Erythroblast (primary cell): Measurements from ENCODE around the gene EYA4.

Source experiments
- DNase-seq, 2 experiments: peaks; one replicate each; lab custom pipeline; 2025; lab: John Stamatoyannopoulos, UW
- GATA1 ChIP-seq: IDR thresholded peaks from 2 replicates; pipeline ENCODE4 v1.6.1; 2011; ENCODE audit warnings: low read depth, mild to moderate bottlenecking, control low read depth, low read length, moderate library complexity
- POLR2A ChIP-seq: IDR thresholded peaks from 2 replicates; pipeline ENCODE4 v1.6.1; 2011; ENCODE audit warnings: mild to moderate bottlenecking, low read length

The EYA4 gene

DNA sequence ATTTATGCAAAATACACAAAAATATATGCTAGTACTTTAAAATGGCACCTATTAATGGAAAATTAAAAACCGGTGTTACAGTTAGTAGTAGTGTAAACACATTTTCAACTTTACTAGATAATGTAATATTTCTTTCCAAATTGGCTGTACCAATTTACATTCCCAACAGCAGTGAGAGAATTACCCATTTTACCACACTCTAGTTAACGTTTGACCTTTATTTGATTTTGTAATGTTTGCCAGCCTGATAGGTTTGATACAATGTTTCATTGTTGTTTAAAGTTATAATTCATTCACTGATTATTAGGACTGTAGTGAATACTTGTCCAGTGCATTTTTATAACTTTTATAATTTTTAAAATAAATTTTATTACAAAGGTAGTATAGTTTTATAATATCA lies 182.1 kb downstream of the EYA4 start:
- TF ChIP-seq GATA1 = no peak
- no peak for TF ChIP-seq POLR2A
- DNase-seq = no peak

DNA sequence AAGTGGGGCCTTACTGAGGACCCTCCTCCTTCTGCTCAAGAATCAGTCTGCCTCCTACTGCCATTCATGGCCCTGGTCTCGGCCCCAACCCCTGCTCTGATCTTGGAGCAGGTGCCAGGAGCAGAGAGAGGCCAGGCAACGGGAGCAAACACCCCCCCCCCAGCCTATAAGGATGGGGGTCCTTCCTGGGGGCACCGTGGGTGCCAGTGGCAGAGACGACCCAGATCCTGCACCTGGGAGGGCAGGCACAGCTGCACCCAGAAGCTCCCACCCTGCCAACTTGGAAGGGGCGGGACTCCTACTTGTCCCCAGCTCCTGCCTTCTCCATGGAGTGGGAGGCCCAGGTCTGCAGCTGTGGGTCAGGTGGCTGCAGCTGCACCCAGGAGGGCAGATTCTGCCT lies 183.2 kb downstream of the EYA4 start:
- DNase-seq = no peak
- no peak for TF ChIP-seq POLR2A
- no peak for TF ChIP-seq GATA1

DNA sequence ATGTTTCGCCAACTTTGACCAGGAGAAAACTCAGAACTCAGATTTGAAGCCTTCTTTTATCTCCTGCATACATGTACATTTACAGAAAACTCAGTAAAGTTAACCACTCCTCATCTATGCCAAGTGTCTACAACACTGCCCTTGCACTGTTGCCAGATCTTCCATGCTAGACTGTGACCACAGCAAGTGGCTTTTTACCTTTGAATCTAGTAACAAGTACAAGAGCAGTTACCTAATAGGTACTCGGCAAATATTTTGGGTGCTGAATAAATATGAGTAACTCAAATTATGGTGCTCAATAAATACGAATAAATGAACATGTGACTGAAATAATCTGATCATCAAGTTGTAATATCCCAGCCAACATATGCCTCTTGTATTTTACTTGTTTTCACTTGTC lies 184.9 kb downstream of the EYA4 start:
- TF ChIP-seq POLR2A (no peak), GATA1 (no peak)
- no peak for DNase-seq

DNA sequence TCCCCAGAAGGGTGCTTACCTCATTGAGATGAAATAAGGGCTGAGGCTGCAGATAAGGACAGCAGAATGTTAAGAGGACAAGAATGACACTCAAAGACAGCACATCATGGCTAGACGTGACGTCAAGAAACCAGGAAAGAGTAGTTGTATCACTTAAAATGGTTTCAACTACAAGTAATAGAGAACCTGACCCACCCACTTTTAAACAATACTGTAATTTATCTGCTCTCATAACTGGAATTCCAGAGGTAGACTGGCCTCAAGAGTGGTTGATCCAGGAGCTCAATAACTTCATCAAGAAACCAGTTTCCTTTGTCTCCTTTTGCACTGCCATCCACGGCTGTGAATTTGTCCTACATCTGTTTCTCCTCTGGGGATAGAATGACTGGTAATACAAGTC lies 187.1 kb downstream of the EYA4 start:
- no peak for TF ChIP-seq GATA1
- DNase-seq = no peak

DNA sequence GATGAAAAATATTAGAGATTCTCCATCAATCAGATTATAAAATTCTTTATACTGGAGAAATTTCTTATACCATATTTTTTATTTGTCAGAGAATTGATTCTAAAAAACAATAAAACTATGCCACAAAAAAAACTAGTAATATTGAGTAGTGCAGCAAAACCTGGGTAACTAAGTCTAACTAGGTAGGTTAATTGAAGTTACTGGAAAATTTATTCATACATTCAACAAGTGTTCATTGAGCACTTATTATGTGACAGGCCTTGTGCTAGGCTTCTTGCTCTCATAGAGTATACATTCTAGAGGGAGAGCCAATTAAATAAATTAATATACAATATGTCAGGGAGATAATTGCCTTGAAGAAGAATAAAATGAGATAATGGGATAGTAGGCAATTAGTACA lies 189.4 kb downstream of the EYA4 start:
- TF ChIP-seq POLR2A (no peak), GATA1 (no peak)
- DNase-seq = no peak

DNA sequence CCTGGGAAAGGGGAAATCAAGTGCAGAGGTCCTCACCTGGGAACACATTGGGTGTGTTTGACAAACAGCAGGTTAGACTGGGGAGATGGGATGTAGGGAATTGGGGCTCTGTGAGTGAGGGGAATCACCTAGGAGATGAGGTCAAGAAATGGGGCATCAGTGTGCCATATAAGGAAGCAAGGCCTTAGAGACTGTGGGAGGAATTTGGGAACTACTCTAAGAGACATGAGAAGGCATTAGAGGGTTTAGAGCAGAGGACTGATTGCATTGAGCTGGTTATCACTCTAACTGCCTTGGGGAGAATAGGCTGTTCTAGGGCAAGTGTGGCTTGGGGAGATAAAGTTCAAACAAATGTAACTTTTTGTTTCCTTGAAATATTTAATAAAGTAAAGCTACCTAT lies 189.9 kb downstream of the EYA4 start:
- DNase-seq = no peak
- no peak for TF ChIP-seq POLR2A
- no peak for TF ChIP-seq GATA1

DNA sequence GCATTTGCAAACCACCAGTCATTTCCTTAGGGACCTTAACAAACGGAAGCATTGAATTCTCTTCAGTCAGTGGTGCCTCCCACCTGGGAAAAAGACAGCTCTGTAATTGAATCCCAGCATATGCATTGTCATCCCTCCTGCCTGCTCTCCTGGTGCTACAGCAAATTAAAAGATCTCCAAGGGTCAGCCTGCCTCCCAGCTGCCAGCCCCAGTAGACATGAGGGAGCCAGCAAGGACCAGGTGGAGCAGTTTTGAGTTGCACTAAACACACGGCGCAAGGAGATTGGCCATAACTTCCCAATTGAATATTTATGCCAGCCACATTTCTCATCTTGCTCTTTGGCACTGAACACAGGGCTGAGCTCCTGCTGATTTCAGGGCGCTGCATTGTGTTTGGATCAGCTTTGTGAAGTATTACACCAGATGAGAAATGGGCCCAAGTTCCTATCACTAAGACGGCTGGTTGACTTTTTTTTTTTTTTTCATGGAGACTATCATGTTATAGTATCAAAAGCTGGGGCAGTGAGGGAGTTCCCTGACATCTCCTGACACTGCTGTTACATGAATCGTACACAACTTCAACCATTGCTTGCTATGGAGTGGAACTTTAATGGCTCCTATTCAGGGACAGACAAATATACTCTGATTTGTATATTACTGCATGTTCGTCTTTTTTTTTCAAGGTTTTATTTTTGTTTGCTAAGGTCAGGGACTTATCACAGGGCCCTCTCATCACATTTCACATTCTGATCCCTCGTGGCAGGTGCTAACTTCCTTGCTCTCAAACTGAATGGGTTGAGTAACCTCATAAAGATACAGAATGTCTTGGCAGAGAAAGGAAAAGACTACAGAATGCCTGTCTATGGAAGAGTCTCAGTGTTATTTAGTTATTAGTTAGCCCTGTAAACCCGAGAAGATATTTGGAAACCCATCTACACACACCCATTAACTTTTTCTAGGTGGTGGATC lies 191.1 kb downstream of the EYA4 start:
- TF ChIP-seq GATA1 (no peak), POLR2A (no peak)
- DNase-seq = no peak

DNA sequence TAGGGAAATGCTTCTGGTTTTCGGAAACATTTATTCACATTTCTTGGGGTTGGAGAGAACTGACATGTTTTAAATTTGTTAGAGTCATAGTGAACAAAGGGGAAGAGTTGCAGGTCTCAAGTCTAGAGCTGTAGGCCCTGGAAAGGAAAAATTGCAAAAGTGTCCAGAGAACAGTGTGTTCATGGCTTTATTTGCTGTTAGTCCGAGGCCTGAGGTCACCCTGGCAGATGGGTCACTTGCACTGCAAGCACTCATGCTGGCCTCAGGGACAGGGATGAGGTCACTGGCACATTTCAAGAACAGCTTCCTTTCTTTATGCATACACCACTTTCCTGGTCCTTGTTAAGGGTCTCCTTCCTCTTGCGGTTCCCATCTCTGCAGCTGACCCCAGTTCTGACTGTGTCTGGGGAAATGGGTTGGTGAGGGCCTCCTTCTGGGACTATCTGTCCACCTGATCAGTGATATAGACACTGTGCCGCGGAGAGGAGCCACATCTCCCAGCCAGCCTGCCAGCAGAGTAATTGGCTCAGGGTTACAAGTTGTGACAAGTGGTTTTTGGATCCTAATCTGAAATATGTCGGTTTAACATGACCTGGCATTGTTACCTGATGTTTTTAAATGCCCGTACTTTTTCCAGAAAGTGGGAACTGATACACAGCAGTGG lies 194.0 kb downstream of the EYA4 start:
- DNase-seq = no peak

DNA sequence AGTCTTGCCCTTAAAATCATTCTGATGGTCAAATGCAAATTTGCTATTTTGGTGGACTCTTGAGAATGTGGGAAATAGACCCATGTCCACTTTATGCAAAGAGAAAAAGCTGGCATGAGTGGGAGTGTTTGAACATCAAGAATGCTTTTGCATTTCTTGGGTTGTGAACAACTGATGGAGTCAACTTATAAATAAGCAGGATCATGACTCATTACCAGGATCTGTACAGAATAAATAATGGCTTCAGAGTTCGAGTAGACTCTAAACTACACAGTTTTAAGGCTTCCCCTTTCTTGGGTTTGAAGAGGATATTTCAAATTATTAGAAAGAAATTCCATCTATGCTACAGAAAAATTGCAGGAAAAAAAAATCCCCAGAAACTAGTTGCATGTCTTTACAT lies 195.5 kb downstream of the EYA4 start:
- TF ChIP-seq POLR2A (no peak), GATA1 (no peak)
- no peak for DNase-seq

More for the DNA sequence above, 194.0 kb downstream of the EYA4 start:
- TF ChIP-seq POLR2A (no peak), GATA1 (no peak)

DNA sequence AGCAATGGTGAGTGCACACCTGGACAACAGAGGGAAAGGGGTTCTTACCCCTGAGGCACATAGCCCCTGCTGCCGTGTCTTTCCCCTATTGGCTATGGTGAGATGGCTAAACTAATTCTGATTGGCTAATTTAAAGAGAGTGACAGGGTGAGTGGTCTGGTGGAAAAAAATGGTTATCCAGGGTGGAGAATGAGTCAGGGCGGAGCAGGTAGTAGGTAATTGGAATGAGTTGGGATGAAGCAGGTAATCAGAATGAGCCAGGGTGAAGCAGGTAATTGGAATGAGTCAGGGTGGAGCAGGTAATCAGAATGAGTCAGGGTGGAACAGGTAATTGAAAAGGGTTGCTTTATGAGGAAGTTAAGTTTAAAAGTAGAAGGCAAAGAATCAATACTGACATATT lies 200.3 kb downstream of the EYA4 start:
- TF ChIP-seq GATA1 (no peak), POLR2A (no peak)
- no peak for DNase-seq

DNA sequence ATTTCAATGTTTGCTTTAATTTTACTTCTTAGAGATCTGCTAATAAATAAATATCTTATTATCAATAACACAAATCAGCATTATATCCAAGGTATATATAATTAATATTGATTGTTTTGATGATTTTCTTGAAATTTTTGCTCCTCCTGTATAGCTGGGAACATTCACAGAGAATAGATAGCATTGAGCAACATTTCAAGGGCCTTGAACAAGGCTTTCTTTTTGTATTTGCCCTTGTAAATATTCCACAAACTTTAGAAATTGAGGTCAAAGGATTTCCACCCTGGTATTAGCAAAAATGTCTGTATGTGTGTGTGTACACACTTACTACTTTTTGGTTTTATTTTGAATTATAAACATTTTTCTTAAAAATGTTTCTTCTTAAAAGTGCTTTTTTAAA lies 205.6 kb downstream of the EYA4 start:
- TF ChIP-seq POLR2A (no peak), GATA1 (no peak)
- DNase-seq = no peak

DNA sequence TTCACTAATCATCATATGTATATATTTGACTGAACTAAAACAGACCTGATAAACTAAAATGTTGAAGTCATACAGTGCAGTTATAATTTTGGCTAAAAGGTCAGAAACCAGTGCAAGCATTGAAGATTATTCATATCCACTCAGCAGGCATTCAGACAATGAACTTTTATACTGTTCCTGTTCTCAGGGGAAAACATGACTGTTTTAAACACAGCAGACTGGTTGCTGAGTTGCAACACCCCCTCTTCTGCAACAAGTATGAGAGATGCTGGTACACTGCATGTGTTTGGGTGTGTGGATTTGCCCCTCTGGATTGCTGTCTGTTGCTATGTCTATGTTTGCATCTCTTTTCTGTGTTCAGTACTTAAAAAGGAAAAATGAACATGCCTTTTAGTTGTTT lies 206.8 kb downstream of the EYA4 start:
- TF ChIP-seq GATA1 (no peak), POLR2A (no peak)
- no peak for DNase-seq

DNA sequence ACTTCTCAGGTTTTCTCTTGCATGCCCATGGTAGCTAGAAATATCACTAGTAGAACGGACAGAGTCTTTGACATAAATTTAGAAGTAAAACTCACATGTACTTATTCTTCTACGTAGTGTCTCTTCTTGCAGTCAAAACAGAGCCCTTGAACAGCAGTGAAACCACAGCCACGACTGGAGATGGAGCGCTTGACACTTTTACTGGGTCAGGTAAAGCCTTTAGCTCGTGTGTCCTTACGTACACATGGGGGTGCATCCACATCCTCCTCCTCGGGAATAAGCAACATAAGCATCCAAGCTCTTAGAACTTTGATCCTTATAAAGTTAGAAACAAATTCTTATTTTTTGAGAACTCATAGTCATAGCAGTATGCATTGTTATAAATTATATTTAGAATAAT lies 215.3 kb downstream of the EYA4 start:
- no peak for DNase-seq
- TF ChIP-seq GATA1 = no peak
- TF ChIP-seq POLR2A = no peak

DNA sequence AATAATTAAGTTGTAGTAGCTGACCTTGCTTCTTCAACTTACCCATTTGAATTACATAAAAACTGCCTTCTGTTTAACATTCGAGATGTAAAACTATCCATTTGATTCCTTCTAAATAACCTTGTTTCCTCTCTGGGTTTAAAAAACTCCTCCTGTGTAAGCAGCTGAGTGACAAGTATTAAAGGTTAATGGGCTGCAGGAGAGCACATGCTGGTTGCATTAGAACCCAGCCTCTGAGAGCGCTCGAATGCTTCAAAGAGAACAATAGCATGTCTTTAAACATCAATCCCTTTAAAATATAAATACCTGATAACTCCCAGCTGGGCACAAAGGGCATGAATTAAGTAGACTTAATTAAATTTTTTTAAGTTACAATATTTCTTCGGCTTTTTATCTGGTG lies 215.8 kb downstream of the EYA4 start:
- DNase-seq = no peak
- no peak for TF ChIP-seq POLR2A
- no peak for TF ChIP-seq GATA1

DNA sequence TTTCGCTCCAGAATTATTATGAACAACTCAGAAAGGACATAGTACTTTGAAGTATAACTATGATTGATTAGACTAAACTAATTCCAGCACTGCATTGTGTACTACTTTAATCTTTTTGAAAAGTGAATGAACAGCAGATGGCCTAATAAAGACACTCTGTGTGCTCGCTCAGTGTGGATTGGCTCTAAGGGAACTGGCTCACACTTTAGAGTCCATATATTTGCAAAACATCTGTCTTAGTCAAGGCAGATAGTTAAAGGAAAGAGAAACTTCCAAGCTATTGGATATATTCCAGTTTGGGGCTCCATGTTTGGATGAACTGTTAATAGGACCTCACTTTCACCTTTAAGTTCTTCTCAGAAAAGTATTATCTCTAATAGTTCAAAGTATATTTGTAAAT lies 218.9 kb downstream of the EYA4 start:
- no peak for DNase-seq
- TF ChIP-seq GATA1 (no peak), POLR2A (no peak)
